ENCODE results near the gene PAQR7.
"Not testable (repeated sequence)": the region's sequence is repeated elsewhere in the genome, so short reads cannot be mapped to it uniquely, and the experiment has no call there.

The PAQR7 gene

GRCh38 chr1:25854554-25854953, 21.0 kb downstream of the PAQR7 start:
- H3K9ac ChIP-seq (ENCODE audit: low read length) = no peak overlapping the region
- H3K4me3 ChIP-seq (ENCODE audit: low read length) = no peak overlapping the region
- no peaks in the 10 kb centered on the region for H3K36me3 ChIP-seq (ENCODE audit: control insufficient read depth, insufficient read depth, low read length)
- no peaks in the 10 kb centered on the region for H3K27me3 ChIP-seq (ENCODE audit: control insufficient read depth, insufficient read depth, low read length)
- H3K4me1 ChIP-seq (ENCODE audit: control insufficient read depth, insufficient read depth, low read length) = peaks cover 5% of the 10 kb centered on the region
- no peaks in the 10 kb centered on the region for H3K9me3 ChIP-seq (ENCODE audit: control insufficient read depth, low read length)

DNA sequence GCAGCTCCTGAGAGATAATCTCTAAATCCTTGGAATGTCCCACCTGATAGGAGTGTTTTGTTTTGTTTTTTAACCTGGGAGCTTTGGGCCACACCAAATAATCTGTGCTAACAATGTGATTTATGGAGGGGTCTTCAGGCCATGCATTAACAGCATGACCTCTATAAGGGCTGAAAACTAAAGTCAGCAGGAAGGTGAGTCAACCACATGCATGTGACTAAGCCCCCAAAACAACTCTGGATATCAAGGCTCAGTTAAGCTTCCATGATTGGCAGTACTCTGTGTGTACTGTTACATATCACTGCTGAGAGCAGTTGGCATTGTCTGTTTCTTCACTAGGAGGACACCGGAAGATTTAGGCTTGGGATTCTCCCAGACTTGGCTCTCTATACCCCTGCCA, 27.0 kb downstream of the PAQR7 start:
- Histone ChIP-seq H3K9ac (ENCODE audit: low read length) (no peak overlapping the region), H3K9me3 (ENCODE audit: control insufficient read depth, low read length) (no peaks in the 10 kb centered on the region), H3K4me1 (ENCODE audit: control insufficient read depth, insufficient read depth, low read length) (no peaks in the 10 kb centered on the region), H3K36me3 (ENCODE audit: control insufficient read depth, insufficient read depth, low read length) (no peaks in the 10 kb centered on the region), H3K27me3 (ENCODE audit: control insufficient read depth, insufficient read depth, low read length) (no peaks in the 10 kb centered on the region), H3K4me3 (ENCODE audit: low read length) (no peak overlapping the region)

GRCh38 chr1:25847929-25848328, 27.6 kb downstream of the PAQR7 start:
- H3K9ac ChIP-seq (ENCODE audit: low read length) = no peak overlapping the region
- no peak overlapping the region for H3K4me3 ChIP-seq (ENCODE audit: low read length)
- no peaks in the 10 kb centered on the region for H3K9me3 ChIP-seq (ENCODE audit: control insufficient read depth, low read length)
- H3K4me1 ChIP-seq (ENCODE audit: control insufficient read depth, insufficient read depth, low read length) = no peaks in the 10 kb centered on the region
- H3K36me3 ChIP-seq (ENCODE audit: control insufficient read depth, insufficient read depth, low read length) = no peaks in the 10 kb centered on the region
- no peaks in the 10 kb centered on the region for H3K27me3 ChIP-seq (ENCODE audit: control insufficient read depth, insufficient read depth, low read length)

DNA sequence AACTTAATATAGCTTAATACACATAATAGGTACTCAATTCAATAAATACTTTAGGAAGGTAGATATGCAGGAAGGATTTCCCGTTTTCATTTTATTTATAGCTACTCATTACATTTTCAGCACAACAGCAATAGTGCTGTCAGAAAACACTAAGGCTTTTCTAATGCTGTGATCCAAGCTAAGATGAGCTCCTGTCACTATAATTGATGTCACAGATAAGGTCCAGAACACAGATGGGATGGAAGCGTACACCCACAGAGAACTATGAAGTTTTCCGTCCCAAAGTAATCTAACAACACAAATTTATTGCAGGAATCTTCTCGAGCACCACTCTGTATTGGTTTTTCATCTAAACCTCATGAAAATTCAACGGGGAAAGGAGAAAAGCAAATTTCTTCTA, 29.8 kb downstream of the PAQR7 start:
- H3K9me3 ChIP-seq (ENCODE audit: control insufficient read depth, low read length) = no peaks in the 10 kb centered on the region
- H3K9ac ChIP-seq (ENCODE audit: low read length) = no peak overlapping the region
- no peaks in the 10 kb centered on the region for H3K36me3 ChIP-seq (ENCODE audit: control insufficient read depth, insufficient read depth, low read length)
- H3K4me1 ChIP-seq (ENCODE audit: control insufficient read depth, insufficient read depth, low read length) = no peaks in the 10 kb centered on the region
- no peaks in the 10 kb centered on the region for H3K27me3 ChIP-seq (ENCODE audit: control insufficient read depth, insufficient read depth, low read length)
- no peak overlapping the region for H3K4me3 ChIP-seq (ENCODE audit: low read length)

DNA sequence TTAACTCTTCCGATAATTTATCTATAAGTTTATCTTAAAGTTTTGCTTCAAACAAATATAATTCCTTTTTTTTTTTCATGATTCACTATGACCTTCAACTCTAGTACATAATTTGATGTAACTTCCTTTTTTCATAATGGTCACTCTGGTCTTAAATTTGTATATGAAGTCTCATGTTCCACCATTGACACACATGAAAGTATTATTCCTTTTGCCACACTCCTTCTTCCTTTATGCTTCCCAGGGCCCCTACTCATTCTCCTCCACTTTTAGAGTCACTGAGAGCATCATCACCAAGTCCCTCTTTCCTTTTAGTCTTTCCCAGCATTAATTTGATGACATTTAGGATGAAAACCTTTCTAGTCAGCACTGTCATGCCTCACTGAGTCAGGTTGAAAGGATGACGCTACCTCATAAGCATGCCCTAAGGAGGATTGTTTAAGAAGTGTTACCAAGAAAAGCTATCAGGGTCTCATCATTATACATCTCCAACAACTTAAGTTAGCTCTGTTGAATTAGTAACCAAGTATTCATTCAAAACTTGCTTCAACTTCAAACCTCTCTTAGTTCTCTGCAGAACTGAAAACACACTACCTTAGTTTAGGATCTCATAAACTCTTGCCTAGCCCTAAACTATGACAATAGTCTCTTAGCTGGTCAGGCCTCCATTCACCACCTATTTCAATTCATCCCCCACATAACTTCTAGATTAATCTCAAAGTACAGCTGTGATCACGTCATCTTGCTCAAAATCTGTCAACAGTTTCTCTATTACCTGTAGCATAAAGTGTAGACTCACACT, 30.8 kb downstream of the PAQR7 start:
- no peaks in the 10 kb centered on the region for H3K4me1 ChIP-seq (ENCODE audit: control insufficient read depth, insufficient read depth, low read length)
- no peak overlapping the region for H3K4me3 ChIP-seq (ENCODE audit: low read length)
- H3K9me3 ChIP-seq (ENCODE audit: control insufficient read depth, low read length) = no peaks in the 10 kb centered on the region
- H3K9ac ChIP-seq (ENCODE audit: low read length) = no peak overlapping the region
- no peaks in the 10 kb centered on the region for H3K27me3 ChIP-seq (ENCODE audit: control insufficient read depth, insufficient read depth, low read length)
- no peaks in the 10 kb centered on the region for H3K36me3 ChIP-seq (ENCODE audit: control insufficient read depth, insufficient read depth, low read length)

- H3K9ac ChIP-seq (ENCODE audit: low read length) = no peak overlapping the region
- no peaks in the 10 kb centered on the region for H3K27me3 ChIP-seq (ENCODE audit: control insufficient read depth, insufficient read depth, low read length)
- H3K4me1 ChIP-seq (ENCODE audit: control insufficient read depth, insufficient read depth, low read length) = no peaks in the 10 kb centered on the region
- H3K9me3 ChIP-seq (ENCODE audit: control insufficient read depth, low read length) = no peaks in the 10 kb centered on the region
- H3K4me3 ChIP-seq (ENCODE audit: low read length) = no peak overlapping the region
- H3K36me3 ChIP-seq (ENCODE audit: control insufficient read depth, insufficient read depth, low read length) = no peaks in the 10 kb centered on the region
These were observed 32.0 kb downstream of the PAQR7 start for GRCh38 chr1:25843483-25843882.

- H3K4me3 ChIP-seq (ENCODE audit: low read length); H3K9ac ChIP-seq (ENCODE audit: low read length); H3K9me3 ChIP-seq (ENCODE audit: control insufficient read depth, low read length); H3K4me1 ChIP-seq (ENCODE audit: control insufficient read depth, insufficient read depth, low read length); H3K36me3 ChIP-seq (ENCODE audit: control insufficient read depth, insufficient read depth, low read length); H3K27me3 ChIP-seq (ENCODE audit: control insufficient read depth, insufficient read depth, low read length): not testable (repeated sequence)
These were observed 35.7 kb downstream of the PAQR7 start for GRCh38 chr1:25839808-25840207.

DNA sequence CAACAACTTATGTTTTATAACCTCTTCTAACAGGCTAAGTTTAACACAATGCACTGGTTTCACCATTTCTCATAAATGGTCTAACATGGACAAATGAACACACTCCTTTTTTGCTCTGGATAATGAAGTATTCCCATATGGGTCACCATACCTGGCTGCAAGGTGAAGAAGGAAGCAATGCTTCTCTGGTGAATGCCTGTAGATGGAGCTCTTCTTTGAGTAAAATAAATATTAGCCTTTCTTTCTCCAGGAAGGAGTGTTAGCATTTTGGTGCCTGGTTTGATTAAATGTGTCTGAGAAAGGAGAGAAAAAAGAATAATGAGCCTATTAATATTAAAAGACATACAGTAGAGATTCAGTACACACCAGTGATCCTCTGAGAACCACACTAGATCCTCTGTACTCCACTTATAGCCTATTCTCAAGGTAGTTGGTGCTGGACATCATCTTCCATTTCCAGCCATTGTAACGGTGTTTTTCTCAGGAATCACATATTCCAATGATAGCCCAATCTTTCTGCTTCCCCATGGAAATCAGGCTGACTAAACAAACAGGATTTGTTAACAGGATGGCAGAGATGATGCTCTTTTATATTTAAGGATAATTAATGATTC, 38.1 kb downstream of the PAQR7 start:
- Histone ChIP-seq H3K36me3 (ENCODE audit: control insufficient read depth, insufficient read depth, low read length) (peaks cover 6% of the 10 kb centered on the region), H3K9me3 (ENCODE audit: control insufficient read depth, low read length) (no peaks in the 10 kb centered on the region), H3K4me3 (ENCODE audit: low read length) (no peak overlapping the region), H3K4me1 (ENCODE audit: control insufficient read depth, insufficient read depth, low read length) (no peaks in the 10 kb centered on the region), H3K27me3 (ENCODE audit: control insufficient read depth, insufficient read depth, low read length) (no peaks in the 10 kb centered on the region), H3K9ac (ENCODE audit: low read length) (no peak overlapping the region)

DNA sequence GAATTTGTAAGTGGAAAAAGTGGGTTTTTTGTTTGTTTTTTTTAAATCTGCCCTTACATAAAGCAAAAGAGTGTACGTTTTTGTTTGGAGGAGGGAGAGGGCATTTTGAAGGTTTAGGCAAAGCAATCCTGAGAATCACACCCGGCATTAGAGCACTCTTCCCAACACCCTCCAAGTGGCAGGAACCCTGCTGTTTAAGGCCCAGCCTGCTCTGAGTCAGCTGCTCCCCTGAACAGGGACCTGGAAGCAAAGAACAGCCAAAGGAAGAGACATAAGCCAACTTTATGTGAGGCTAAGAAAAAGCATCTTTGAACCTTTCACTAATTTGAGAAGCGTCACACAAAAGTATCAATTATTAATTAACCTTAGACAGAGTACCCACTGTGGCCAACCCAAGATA, 38.8 kb downstream of the PAQR7 start:
- Histone ChIP-seq H3K9ac (ENCODE audit: low read length) (no peak overlapping the region), H3K4me1 (ENCODE audit: control insufficient read depth, insufficient read depth, low read length) (no peaks in the 10 kb centered on the region), H3K9me3 (ENCODE audit: control insufficient read depth, low read length) (no peaks in the 10 kb centered on the region), H3K4me3 (ENCODE audit: low read length) (no peak overlapping the region), H3K36me3 (ENCODE audit: control insufficient read depth, insufficient read depth, low read length) (peaks cover 9% of the 10 kb centered on the region), H3K27me3 (ENCODE audit: control insufficient read depth, insufficient read depth, low read length) (no peaks in the 10 kb centered on the region)

GRCh38 chr1:25834894-25835293, 40.6 kb downstream of the PAQR7 start:
- H3K36me3 ChIP-seq (ENCODE audit: control insufficient read depth, insufficient read depth, low read length) = peaks cover 19% of the 10 kb centered on the region
- H3K4me3 ChIP-seq (ENCODE audit: low read length) = no peak overlapping the region
- no peaks in the 10 kb centered on the region for H3K4me1 ChIP-seq (ENCODE audit: control insufficient read depth, insufficient read depth, low read length)
- no peaks in the 10 kb centered on the region for H3K27me3 ChIP-seq (ENCODE audit: control insufficient read depth, insufficient read depth, low read length)
- no peaks in the 10 kb centered on the region for H3K9me3 ChIP-seq (ENCODE audit: control insufficient read depth, low read length)
- H3K9ac ChIP-seq (ENCODE audit: low read length) = no peak overlapping the region

DNA sequence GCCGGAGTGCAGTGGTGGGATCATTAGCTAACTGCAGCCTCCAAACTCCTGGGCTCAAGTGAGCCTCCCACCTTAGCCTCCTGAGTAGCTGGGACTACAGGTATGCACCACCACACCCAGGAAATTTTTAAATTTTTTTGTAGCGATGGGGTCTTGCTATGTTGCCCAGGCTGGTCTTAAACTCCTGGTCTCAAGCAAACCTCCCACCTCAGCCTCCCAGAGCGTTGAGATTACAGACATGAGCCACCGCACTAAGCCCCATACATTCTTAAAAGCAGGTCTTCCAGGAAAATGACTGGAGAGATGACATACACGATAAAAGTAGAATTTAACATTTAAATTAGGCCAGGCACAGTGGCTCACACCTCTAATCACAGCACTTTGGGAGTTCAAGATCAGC, 42.4 kb downstream of the PAQR7 start:
- H3K4me3 ChIP-seq (ENCODE audit: low read length) = no peak overlapping the region
- H3K36me3 ChIP-seq (ENCODE audit: control insufficient read depth, insufficient read depth, low read length) = peaks cover 19% of the 10 kb centered on the region
- H3K4me1 ChIP-seq (ENCODE audit: control insufficient read depth, insufficient read depth, low read length) = no peaks in the 10 kb centered on the region

GRCh38 chr1:25832336-25833037, 43.0 kb downstream of the PAQR7 start:
- H3K4me3 ChIP-seq (ENCODE audit: low read length) = no peak overlapping the region
- H3K27me3 ChIP-seq (ENCODE audit: control insufficient read depth, insufficient read depth, low read length) = no peaks in the 10 kb centered on the region
- H3K9me3 ChIP-seq (ENCODE audit: control insufficient read depth, low read length) = no peaks in the 10 kb centered on the region
- H3K36me3 ChIP-seq (ENCODE audit: control insufficient read depth, insufficient read depth, low read length) = peaks cover 19% of the 10 kb centered on the region
- H3K4me1 ChIP-seq (ENCODE audit: control insufficient read depth, insufficient read depth, low read length) = no peaks in the 10 kb centered on the region
- no peak overlapping the region for H3K9ac ChIP-seq (ENCODE audit: low read length)

More for the DNA sequence above, 42.4 kb downstream of the PAQR7 start:
- Histone ChIP-seq H3K9ac (ENCODE audit: low read length) (no peak overlapping the region), H3K27me3 (ENCODE audit: control insufficient read depth, insufficient read depth, low read length) (no peaks in the 10 kb centered on the region), H3K9me3 (ENCODE audit: control insufficient read depth, low read length) (no peaks in the 10 kb centered on the region)

All from mucosa of stomach (tissue), 1 donor.